ENCODE data around the gene ZDHHC21. TPM values are rescaled to one million over a fixed set of nuclear protein-coding genes. Genes with fewer than 3 reads are reported as not detected.

Gene ZDHHC21
- total RNA-seq, 2 experiments from 2014 or later = 6.6 to 7.5 TPM

- ChIA-PET POLR2A (no interaction called here), CTCF (no interaction called here)
Measured at GRCh38 chr9:14627513-14627912, 65.7 kb downstream of the ZDHHC21 start.

GRCh38 chr9:14618836-14619420 lies 74.3 kb downstream of the ZDHHC21 start:
- ChIA-PET CTCF (no interaction called here), POLR2A (no interaction called here)

DNA sequence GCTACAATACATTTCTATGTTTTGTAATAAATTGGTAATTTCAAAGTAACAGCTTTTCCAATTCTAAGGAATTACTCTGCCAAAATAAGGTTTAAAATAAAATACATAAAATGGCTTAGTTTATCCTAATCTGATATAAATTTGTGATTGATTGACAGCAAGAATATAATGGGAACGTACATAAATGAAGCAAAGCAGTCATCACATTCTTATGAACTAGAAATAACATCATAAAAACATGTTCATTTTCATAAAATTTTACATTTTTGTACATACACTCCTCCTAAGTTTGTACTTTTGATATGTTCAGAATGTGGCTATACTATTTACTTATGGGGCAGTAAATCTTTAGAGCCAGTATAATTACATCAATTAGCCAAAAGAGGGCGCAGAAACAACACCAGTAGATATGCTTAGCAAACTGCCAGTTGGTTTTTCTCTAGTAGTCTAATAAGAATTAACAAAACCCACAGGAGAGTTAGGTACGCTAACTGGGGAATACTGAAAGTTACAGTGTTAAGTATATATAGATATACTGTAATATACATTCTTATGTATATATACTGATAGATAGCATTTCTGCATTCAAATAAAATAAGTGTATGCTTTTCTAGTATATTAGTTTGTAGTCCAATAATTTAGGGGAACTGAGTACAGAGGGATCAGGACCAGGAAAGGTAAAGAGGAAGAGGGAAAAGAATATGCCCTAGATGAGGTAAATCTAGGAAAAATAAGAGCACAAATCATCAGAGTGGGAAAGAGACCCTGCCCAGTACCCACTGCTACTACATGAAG lies 76.8 kb downstream of the ZDHHC21 start:
- POLR2A ChIA-PET = no interaction called here
- CTCF ChIA-PET = no interaction called here

DNA sequence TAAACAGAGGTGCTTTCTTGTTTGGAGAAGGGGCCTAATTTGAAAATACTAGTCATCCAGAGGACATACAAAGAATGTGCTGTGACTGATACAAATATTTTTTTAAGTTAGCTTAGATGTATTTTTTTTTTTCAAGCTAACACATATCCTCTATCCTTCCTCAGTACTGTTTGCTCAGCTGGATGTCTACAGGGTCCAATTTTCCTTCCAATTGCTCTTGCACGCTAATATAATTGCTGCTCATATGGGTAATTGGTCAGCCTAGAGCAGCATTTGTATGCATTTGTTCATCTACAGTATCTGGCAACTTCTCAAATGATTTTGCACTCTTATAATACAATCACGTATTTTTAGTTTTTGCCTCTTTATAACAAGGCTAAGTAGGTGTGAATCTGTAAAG lies 84.7 kb downstream of the ZDHHC21 start:
- POLR2A ChIA-PET = no interaction called here
- CTCF ChIA-PET = no interaction called here

GRCh38 chr9:14597171-14597799 lies 95.9 kb downstream of the ZDHHC21 start:
- ChIA-PET CTCF (no interaction called here), POLR2A (no interaction called here)

- ChIA-PET POLR2A (no interaction called here), CTCF (no interaction called here)
Measured at GRCh38 chr9:14593406-14593805, 99.8 kb downstream of the ZDHHC21 start.

- POLR2A ChIA-PET = no interaction called here
- CTCF ChIA-PET = no interaction called here
Measured at GRCh38 chr9:14591411-14591810, 101.8 kb downstream of the ZDHHC21 start.

DNA sequence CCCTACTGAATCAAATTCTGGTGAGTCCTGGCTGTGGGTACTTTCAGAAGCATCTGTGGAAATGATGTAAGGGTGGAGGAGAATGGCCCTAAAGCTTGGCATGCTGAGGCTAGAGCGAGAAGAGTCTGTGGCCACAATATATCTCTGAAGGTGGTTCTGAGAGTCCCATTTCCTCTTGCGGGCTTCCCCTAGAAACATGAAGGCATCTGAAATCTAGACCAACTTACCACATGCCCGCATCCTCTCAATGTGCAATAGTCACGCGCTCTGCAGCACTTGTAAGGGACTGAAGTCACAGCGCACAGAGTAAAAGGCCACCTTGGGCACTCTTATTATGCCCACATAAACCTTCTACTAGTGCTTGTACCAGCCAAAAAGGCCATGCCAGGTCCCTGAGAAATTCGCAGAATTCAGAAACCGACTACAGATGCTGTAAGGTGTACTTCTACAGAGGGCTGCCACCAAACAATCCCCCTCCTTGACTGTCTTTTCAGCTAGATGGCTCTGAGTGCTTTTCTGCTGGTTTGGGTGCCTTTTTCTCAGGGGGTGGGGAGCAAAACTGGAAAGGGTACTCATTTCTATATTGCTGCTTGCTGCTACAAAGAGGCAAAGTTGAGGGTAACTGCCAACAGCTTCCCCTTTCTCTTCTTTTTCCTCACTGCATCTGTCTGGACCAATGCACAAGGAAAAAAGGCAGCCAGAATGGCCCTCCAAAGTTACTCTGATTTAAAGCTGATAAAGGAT lies 107.3 kb downstream of the ZDHHC21 start:
- ChIA-PET CTCF (no interaction called here), POLR2A (no interaction called here)

- CTCF ChIA-PET = no interaction called here
- POLR2A ChIA-PET = no interaction called here
Measured at GRCh38 chr9:14584571-14584970, 108.7 kb downstream of the ZDHHC21 start.

GRCh38 chr9:14578030-14578429 lies 115.2 kb downstream of the ZDHHC21 start:
- CTCF ChIA-PET = no interaction called here

DNA sequence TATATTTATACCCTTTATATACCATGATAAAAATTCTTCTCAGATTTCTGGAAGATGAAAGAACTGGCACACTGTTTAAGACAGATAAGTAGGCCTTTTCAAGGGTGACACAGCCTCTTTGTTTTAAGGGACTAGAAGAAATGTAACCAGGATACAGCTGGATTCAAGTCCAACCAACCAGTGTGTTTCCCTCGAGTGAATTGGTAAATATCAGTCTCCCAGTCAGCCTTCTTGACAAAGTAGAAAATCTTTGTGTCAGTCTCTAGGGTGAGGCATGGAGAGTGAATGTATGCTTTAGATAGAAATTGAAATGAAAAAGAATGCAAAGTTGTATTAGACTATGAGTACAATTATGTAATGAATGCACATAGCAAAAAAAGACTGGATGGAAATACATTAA lies 119.1 kb downstream of the ZDHHC21 start:
- POLR2A ChIA-PET = no interaction called here
- CTCF ChIA-PET = no interaction called here

More at GRCh38 chr9:14578030-14578429, 115.2 kb downstream of the ZDHHC21 start:
- POLR2A ChIA-PET = no interaction called here

DNA sequence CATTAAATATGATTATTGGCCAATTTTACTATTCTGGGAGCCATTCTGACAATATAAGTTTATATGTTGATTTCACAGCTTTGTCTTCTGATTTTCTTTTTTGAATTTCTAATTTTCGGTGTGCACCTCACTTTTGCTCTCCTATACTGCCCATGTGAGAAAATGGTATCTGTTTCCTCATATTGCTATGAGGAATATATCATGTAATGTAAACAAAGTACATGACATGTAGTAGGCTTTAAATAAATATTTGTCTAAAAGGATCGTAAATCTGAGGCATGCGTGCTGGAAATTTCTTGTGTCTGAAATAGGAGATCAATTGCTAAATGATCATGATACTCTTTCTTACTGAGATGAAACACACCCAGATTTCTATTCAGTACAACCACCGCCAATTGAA lies 119.9 kb downstream of the ZDHHC21 start:
- POLR2A ChIA-PET = no interaction called here
- CTCF ChIA-PET = no interaction called here

DNA sequence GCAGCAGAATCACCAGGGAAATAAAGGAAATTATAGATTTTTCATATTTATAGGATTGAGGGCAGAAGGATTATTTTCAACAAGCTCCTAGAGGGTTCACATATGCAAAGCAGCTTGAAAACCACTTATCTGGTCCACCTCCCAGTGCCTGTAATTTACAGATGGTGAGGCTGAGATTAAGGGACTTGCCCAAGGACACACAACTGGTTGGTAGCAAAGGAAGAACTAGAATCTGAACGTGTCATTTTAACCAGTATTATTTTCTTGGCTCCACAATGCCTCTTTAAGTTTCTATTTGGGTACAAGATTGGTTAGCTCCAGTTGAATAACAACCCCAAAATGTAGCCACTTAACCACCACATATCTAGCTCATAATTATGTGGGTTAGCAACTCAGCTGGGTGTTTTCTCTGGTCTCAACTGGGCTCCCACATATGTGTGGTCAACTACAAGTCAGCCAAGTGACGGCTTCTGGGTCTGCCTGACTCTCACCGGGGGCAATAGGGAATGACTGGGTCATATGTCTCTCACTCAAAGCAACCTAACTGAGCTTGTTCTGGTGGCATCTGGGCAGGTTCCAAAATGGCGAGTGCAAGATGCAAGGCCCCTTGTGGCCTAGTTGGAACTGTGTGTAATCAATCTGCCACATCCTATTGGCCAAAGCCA lies 127.7 kb downstream of the ZDHHC21 start:
- ChIA-PET POLR2A (no interaction called here), CTCF (interaction anchor here (0.7 kb wide), 1 partner anchor 17 kb away, joined by 3 read pairs; no protein-coding TSS in a partner anchor)

- ChIA-PET CTCF (interaction anchor here (0.6 kb wide), 1 partner anchor 276 kb away, joined by 4 read pairs; no protein-coding TSS in a partner anchor), POLR2A (no interaction called here)
Measured at GRCh38 chr9:14563902-14564624, 129.2 kb downstream of the ZDHHC21 start.

DNA sequence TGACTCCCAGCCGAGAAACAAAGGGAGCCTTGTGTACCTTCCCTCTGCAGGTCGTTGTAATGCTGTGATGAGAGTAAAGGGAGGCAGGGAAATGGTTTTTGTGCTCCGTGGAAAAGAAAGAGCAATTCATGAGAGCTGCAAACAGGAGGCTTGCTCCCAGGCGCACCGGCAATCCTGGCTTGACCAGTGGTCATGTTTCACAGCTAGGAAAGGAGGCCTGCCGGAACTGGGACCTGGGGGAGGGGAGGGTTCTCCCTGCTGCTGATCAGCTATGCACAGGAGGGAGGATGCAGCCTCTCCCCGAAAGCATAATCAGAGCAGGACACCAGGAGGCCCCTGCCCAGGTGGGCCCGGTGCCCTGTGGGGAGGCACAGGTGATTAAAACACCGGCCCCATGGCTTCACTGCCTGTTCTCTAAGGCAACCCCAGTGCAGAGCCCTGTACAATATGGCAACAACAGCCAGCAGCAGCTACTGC lies 131.3 kb downstream of the ZDHHC21 start:
- CTCF ChIA-PET = no interaction called here

More for the DNA sequence above, 131.3 kb downstream of the ZDHHC21 start:
- POLR2A ChIA-PET = no interaction called here
